Keratinocyte (primary cell): ENCODE data around the gene ABHD4. TPM values are rescaled to one million over a fixed set of nuclear protein-coding genes. Genes with fewer than 3 reads are reported as not detected.
"Not testable (repeated sequence)": the region's sequence is repeated elsewhere in the genome, so short reads cannot be mapped to it uniquely, and the experiment has no call there.

Source experiments
- DNase-seq: peaks from one replicate; pipeline ENCODE4 v3.0.0-alpha.2; 2011; ENCODE audit warnings: low read depth, missing footprints, low spot score
- FAIRE-seq: peaks from 2 replicates; lab custom pipeline; 2011; peaks lifted over from hg19 to GRCh38; lab: Jason Lieb, UNC
- H2AFZ ChIP-seq: 2 replicates; pipeline ENCODE4 v1.6.0; 2012; ENCODE audit warnings: low read length, control low read depth, inconsistent platforms; ENCODE audit not compliant: control insufficient read depth
- H3K27ac ChIP-seq: 2 replicates; pipeline ENCODE4 v1.5.1; 2011; ENCODE audit warnings: low read length; ENCODE audit not compliant: control insufficient read depth, insufficient read depth
- H3K27me3 ChIP-seq: 3 replicates; pipeline ENCODE4 v1.6.0; 2011; ENCODE audit warnings: low read length; ENCODE audit not compliant: control insufficient read depth, insufficient read depth; ENCODE audit errors: extremely low read depth
- H3K36me3 ChIP-seq, 2 experiments: 2 replicates in 1 of 2; 3 replicates in 1 of 2; pipeline ENCODE4 v1.5.1; 2011; ENCODE audit warnings: low read length in 2 of 2, mild to moderate bottlenecking in 1 of 2; ENCODE audit not compliant: control insufficient read depth in 2 of 2, insufficient read depth in 2 of 2; ENCODE audit errors: extremely low read depth in 1 of 2
- H3K4me1 ChIP-seq: 3 replicates; pipeline ENCODE4 v1.5.1; 2011; ENCODE audit warnings: low read length; ENCODE audit not compliant: control insufficient read depth, insufficient read depth; ENCODE audit errors: extremely low read depth
- H3K4me2 ChIP-seq: 3 replicates; pipeline ENCODE4 v1.6.0; 2011; ENCODE audit warnings: low read depth, low read length; ENCODE audit not compliant: control insufficient read depth, insufficient read depth; ENCODE audit errors: extremely low read depth
- H3K4me3 ChIP-seq, 3 experiments: fragments of 200-600 bp in 1 of 3; sonication (generic) in 1 of 3; 2 replicates in 2 of 3; 3 replicates in 1 of 3; pipeline ENCODE4 v1.5.1; 2011 to 2016; ENCODE audit warnings: low read length in 3 of 3, mild to moderate bottlenecking in 3 of 3, control low read depth in 2 of 3, inconsistent platforms in 1 of 3, low read depth in 1 of 3, mixed read lengths in 1 of 3, mixed run types in 1 of 3, moderate library complexity in 1 of 3; ENCODE audit not compliant: control insufficient read depth in 2 of 3, insufficient read depth in 2 of 3; ENCODE audit errors: extremely low read depth in 1 of 3
- H3K79me2 ChIP-seq: 2 replicates; pipeline ENCODE4 v1.6.0; 2012; ENCODE audit warnings: low read length; ENCODE audit not compliant: control insufficient read depth, insufficient read depth
- H3K9ac ChIP-seq: 3 replicates; pipeline ENCODE4 v1.6.0; 2011; ENCODE audit warnings: low read length; ENCODE audit not compliant: control insufficient read depth, insufficient read depth; ENCODE audit errors: extremely low read depth
- H3K9me1 ChIP-seq: 3 replicates; pipeline ENCODE4 v1.6.0; 2011; ENCODE audit warnings: low read length; ENCODE audit not compliant: control insufficient read depth, insufficient read depth; ENCODE audit errors: extremely low read depth
- H3K9me3 ChIP-seq: 2 replicates; pipeline ENCODE4 v1.5.1; 2012; ENCODE audit warnings: low read depth, low read length; ENCODE audit not compliant: control insufficient read depth
- H4K20me1 ChIP-seq: 3 replicates; pipeline ENCODE4 v1.6.0; 2011; ENCODE audit warnings: low read length; ENCODE audit not compliant: control insufficient read depth, insufficient read depth; ENCODE audit errors: extremely low read depth
- EZH2 ChIP-seq: IDR thresholded peaks from one replicate; pipeline ENCODE4 v1.6.1; 2012; ENCODE audit warnings: inconsistent platforms, mild to moderate bottlenecking, low read length, moderate library complexity
- dilution Hi-C: fragments of 300-500 bp; cut with MboI; formaldehyde crosslinking; loops from one replicate; pipeline ENCODE4 v1.7.0; 2020; ENCODE audit warnings: low sequenced_read_pairs; ENCODE audit not compliant: extremely low pct_ligation_motif_present
- polyA plus RNA-seq, 5 experiments: library from polyadenylated mRNA; depleted of rRNA in 3 of 5; stranded (reverse) in 3 of 5; stranded (forward) in 1 of 5; unstranded in 1 of 5; fragments of >200 nt; gene quantifications; 1 replicate in 1 of 5; 2 replicates in 3 of 5; 3 replicates in 1 of 5; pipeline versions ENCODE4 v1.2.1 to v1.2.3, GENCODE V29; 2011 to 2012; ENCODE audit warnings: missing spikeins in 2 of 5, low read depth in 1 of 5, low replicate concordance in 1 of 5
- TF ChIP-seq, protein P1 (sequence below), 3 experiments: IDR thresholded peaks in 1 of 3; conservative IDR thresholded peaks in 1 of 3; optimal IDR thresholded peaks in 1 of 3; 2 replicates in 2 of 3; 3 replicates in 1 of 3; pipeline versions ENCODE3 to v1.5.1; 2011; ENCODE audit warnings: low read length in 3 of 3, mild to moderate bottlenecking in 3 of 3, moderate library complexity in 2 of 3, control low read depth in 1 of 3, inconsistent platforms in 1 of 3; ENCODE audit not compliant: insufficient read depth in 2 of 3; ENCODE audit errors: extremely low read depth in 1 of 3

The ABHD4 gene
- polyA plus RNA-seq, 1 donor (not counting 4 experiments of a cell fraction or from before 2014, with no cell fraction given), result 17.7 TPM

DNA sequence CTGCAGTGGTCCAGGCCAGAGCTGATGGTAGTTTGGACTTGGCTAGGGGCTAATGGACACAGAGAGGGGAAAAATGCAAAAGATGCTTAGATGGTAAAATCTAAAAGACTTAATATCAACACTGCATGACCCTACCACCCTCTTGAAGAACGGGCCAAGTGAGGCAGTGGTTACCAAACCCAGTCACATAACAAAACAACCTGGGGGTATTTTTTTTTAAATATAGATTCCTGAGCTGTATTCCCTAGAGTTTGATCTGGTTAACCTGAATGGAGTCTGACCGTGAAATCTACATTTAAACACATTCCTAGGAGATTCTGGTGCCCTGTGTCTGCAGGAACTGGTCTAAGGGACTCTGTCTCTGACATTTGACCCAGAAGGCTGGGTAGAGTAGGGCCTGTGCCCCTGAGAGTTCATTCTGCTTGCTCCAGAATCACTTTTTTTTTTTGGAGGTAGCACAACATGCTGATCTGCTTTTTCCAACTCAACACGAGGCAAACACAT lies 15.7 kb downstream of the ABHD4 start:
- peaks cover 11 to 13% of the 10 kb centered on the region in 2 experiments for H3K36me3 ChIP-seq
- H3K27ac ChIP-seq, result peak overlapping the region; percentile 45
- no peaks in the 10 kb centered on the region for H3K79me2 ChIP-seq
- TF ChIP-seq, protein P1, sequence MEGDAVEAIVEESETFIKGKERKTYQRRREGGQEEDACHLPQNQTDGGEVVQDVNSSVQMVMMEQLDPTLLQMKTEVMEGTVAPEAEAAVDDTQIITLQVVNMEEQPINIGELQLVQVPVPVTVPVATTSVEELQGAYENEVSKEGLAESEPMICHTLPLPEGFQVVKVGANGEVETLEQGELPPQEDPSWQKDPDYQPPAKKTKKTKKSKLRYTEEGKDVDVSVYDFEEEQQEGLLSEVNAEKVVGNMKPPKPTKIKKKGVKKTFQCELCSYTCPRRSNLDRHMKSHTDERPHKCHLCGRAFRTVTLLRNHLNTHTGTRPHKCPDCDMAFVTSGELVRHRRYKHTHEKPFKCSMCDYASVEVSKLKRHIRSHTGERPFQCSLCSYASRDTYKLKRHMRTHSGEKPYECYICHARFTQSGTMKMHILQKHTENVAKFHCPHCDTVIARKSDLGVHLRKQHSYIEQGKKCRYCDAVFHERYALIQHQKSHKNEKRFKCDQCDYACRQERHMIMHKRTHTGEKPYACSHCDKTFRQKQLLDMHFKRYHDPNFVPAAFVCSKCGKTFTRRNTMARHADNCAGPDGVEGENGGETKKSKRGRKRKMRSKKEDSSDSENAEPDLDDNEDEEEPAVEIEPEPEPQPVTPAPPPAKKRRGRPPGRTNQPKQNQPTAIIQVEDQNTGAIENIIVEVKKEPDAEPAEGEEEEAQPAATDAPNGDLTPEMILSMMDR (optimal IDR thresholded peaks at IDR 0.05 in 1 of 3, IDR thresholded peaks at IDR 0.05 in 1 of 3, conservative IDR thresholded peaks at IDR 0.05 in 1 of 3; ENCODE audit: extremely low read depth in 1 of 3, insufficient read depth in 2 of 3, low read length in 3 of 3), result no peak
- TF ChIP-seq EZH2, result no peak
- FAIRE-seq (no peak), DNase-seq (no peak)
- no peak overlapping the region for H3K9ac ChIP-seq
- H3K9me1 ChIP-seq, result no peaks in the 10 kb centered on the region
- dilution Hi-C loops, result no loop called here
- no peaks in the 10 kb centered on the region for H3K27me3 ChIP-seq
- H3K4me3 ChIP-seq, result no peak overlapping the region
- H4K20me1 ChIP-seq, result no peaks in the 10 kb centered on the region
- no peaks in the 10 kb centered on the region for H3K9me3 ChIP-seq
- peaks cover 18% of the 10 kb centered on the region for H3K4me1 ChIP-seq
- peak overlapping the region; percentile 44 for H3K4me2 ChIP-seq
- H2AFZ ChIP-seq, result no peak overlapping the region

DNA sequence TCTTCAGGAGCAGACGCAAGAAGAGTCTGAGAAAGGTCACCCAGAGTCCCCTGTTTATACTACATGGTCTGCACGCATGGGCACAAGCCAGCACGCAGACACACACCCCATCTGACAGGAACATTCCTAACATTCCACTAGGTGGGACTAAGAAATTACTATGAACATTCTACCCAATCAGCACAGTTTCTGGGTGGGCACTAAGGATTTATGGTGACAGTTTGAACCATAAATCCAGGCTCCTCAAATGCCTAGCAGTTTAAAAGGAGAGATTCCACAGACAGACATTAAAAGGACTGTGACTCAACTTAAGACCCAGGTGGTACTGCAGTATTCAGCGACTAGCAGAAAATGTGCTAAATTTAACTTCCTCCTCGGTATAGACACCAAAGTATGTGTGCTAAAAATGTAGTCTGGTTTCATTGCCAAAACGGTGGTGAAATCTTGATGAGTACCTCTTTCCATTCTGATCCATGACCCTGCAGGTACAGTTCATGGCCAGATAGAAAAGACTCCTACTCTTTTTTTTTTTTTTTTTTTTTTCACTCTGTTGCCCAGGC lies 16.2 kb downstream of the ABHD4 start:
- no peaks in the 10 kb centered on the region for H3K79me2 ChIP-seq
- H3K4me2 ChIP-seq, result peak overlapping the region; percentile 44
- H2AFZ ChIP-seq, result no peak overlapping the region
- dilution Hi-C loops, result no loop called here
- H3K9me1 ChIP-seq, result no peaks in the 10 kb centered on the region
- no peaks in the 10 kb centered on the region for H3K9me3 ChIP-seq
- H3K36me3 ChIP-seq, result peaks cover 11 to 13% of the 10 kb centered on the region in 2 experiments
- peak overlapping the region; percentile 45 for H3K27ac ChIP-seq
- no peak overlapping the region for H3K4me3 ChIP-seq
- DNase-seq (peak; percentile 86), FAIRE-seq (peak; percentile 62)
- no peak for TF ChIP-seq EZH2
- TF ChIP-seq, protein P1 (optimal IDR thresholded peaks at IDR 0.05 in 1 of 3, IDR thresholded peaks at IDR 0.05 in 1 of 3, conservative IDR thresholded peaks at IDR 0.05 in 1 of 3; ENCODE audit: extremely low read depth in 1 of 3, insufficient read depth in 2 of 3, low read length in 3 of 3), result no peak
- peaks cover 18% of the 10 kb centered on the region for H3K4me1 ChIP-seq
- no peaks in the 10 kb centered on the region for H3K27me3 ChIP-seq
- H4K20me1 ChIP-seq, result no peaks in the 10 kb centered on the region
- no peak overlapping the region for H3K9ac ChIP-seq

DNA sequence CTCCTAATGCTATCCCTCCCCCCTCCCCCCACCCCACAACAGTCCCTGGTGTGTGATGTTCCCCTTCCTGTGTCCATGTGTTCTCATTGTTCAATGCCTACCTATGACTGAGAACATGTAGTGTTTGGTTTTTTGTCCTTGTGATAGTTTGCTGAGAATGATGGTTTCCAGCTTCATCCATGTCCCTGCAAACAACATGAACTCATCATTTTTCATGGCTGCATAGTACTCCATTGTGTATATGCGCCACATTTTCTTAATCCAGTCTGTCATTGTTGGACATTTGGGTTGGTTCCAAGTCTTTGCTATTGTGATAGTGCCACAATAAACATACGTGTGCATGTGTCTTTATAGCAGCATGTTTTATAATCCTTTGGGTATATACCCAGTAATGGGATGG lies 17.7 kb downstream of the ABHD4 start:
- FAIRE-seq, DNase-seq, H3K9ac ChIP-seq, H4K20me1 ChIP-seq, H3K4me2 ChIP-seq, dilution Hi-C loops, H3K9me1 ChIP-seq, H3K27me3 ChIP-seq, H3K4me3 ChIP-seq, H3K36me3 ChIP-seq, H2AFZ ChIP-seq, H3K79me2 ChIP-seq, H3K9me3 ChIP-seq, H3K27ac ChIP-seq: not testable (repeated sequence)
- H3K4me1 ChIP-seq, result peaks cover 18% of the 10 kb centered on the region
